Mucosa of gallbladder (tissue), 1 donor: ENCODE data around the gene ZNF837. TPM values are rescaled to one million over a fixed set of nuclear protein-coding genes. Genes with fewer than 3 reads are reported as not detected.

Source experiments
- DNase-seq: peaks from one replicate; pipeline ENCODE4 v3.0.0-alpha.2; 2020; ENCODE audit warnings: low spot score
- total RNA-seq: library from RNA; stranded (reverse); gene quantifications from one replicate; pipeline ENCODE4 v1.2.1, GENCODE V29; 2021
- donor health status: DM: no; HTN: no; CAD: no.

The ZNF837 gene
- total RNA-seq, 1 donor from 2014 or later, result 2.9 TPM

- DNase-seq, result no peak
Observed at GRCh38 chr19:58318297-58318696, 62.5 kb downstream of the ZNF837 start.

Other genes with a start within 250 kb of the ZNF837 start
- gene ZNF329, start 230.2 kb downstream of the ZNF837 start, total RNA-seq, result 16.9 TPM
- 33.8 TPM for gene ZNF274, start 198.0 kb downstream of the ZNF837 start, total RNA-seq
- 30.4 TPM for gene ZNF544, start 152.1 kb downstream of the ZNF837 start, total RNA-seq
- 6.1 TPM for gene ZNF8, start 102.1 kb downstream of the ZNF837 start, total RNA-seq
- 32.2 TPM for gene ERVK3-1, start 75.7 kb downstream of the ZNF837 start, total RNA-seq
- 4.7 TPM for gene ZSCAN22, start 54.0 kb downstream of the ZNF837 start, total RNA-seq
- 8.1 TPM for gene A1BG, start 27.5 kb downstream of the ZNF837 start, total RNA-seq
- gene ZNF497, start 18.3 kb downstream of the ZNF837 start, total RNA-seq, result 3.5 TPM
- 614 TPM for gene RPS5, start 6.2 kb upstream of the ZNF837 start, total RNA-seq
- gene RNF225, start 14.6 kb upstream of the ZNF837 start, total RNA-seq, result not detected
- gene ZNF584, start 27.6 kb upstream of the ZNF837 start, total RNA-seq, result 13.9 TPM
- 12.1 TPM for gene ZNF132, start 59.1 kb upstream of the ZNF837 start, total RNA-seq
- gene ZNF324B, start 70.6 kb upstream of the ZNF837 start, total RNA-seq, result 7.8 TPM
- gene ZNF324, start 86.0 kb upstream of the ZNF837 start, total RNA-seq, result 16.4 TPM
- gene ZNF446, start 95.3 kb upstream of the ZNF837 start, total RNA-seq, result 19.4 TPM
- 7.9 TPM for gene SLC27A5, start 131.0 kb upstream of the ZNF837 start, total RNA-seq
- gene ZBTB45, start 138.8 kb upstream of the ZNF837 start, total RNA-seq, result 22.8 TPM
- gene TRIM28, start 163.0 kb upstream of the ZNF837 start, total RNA-seq, result 286 TPM
- 154 TPM for gene CHMP2A, start 174.1 kb upstream of the ZNF837 start, total RNA-seq
- gene UBE2M, start 177.6 kb upstream of the ZNF837 start, total RNA-seq, result 64.0 TPM
- 67.6 TPM for gene MZF1, start 192.3 kb upstream of the ZNF837 start, total RNA-seq